Activated CD8-positive, alpha-beta T cell treated with anti-CD3 and anti-CD28 coated beads for 36 hours (primary cell): ENCODE results near the gene CDK15. TPM values are rescaled to one million over a fixed set of nuclear protein-coding genes. Genes with fewer than 3 reads are reported as not detected.

ENCODE experiments used
- ATAC-seq: fragments of 200-7000 bp; cut with Tn5 transposase; one replicate; pipeline ENCODE4 v1.10.0; 2021; ENCODE audit warnings: mild to moderate bottlenecking, moderate library complexity
- CTCF ChIA-PET: fragments of 350-600 bp; sonication (Branson Sonifier 250); formaldehyde crosslinking; loops from one replicate; lab custom pipeline; 2021; ENCODE audit warnings: antibody characterized with exemption; lab: Charles Lee
- POLR2A ChIA-PET: fragments of 350-600 bp; sonication (Branson Sonifier 250); formaldehyde crosslinking; loops from one replicate; lab custom pipeline; 2021; ENCODE audit warnings: antibody characterized with exemption; lab: Charles Lee
- DNase-seq: peaks from one replicate; pipeline ENCODE4 v3.0.0-alpha.2; 2020
- H3K27ac Mint-ChIP-seq: one replicate; pipeline ENCODE4 v1.8.0; 2021; ENCODE audit warnings: mild to moderate bottlenecking, mixed read lengths
- H3K27me3 Mint-ChIP-seq: one replicate; pipeline ENCODE4 v1.8.0; 2021; ENCODE audit warnings: mixed read lengths
- H3K36me3 Mint-ChIP-seq: one replicate; pipeline ENCODE4 v1.8.0; 2021; ENCODE audit warnings: low read depth, mixed read lengths
- H3K4me1 Mint-ChIP-seq: one replicate; pipeline ENCODE4 v1.8.0; 2021; ENCODE audit warnings: low read depth, mixed read lengths
- H3K4me3 Mint-ChIP-seq: one replicate; pipeline ENCODE4 v1.8.0; 2021; ENCODE audit warnings: mild to moderate bottlenecking, moderate library complexity, mixed read lengths
- H3K9me3 Mint-ChIP-seq: one replicate; pipeline ENCODE4 v1.8.0; 2021; ENCODE audit warnings: mixed read lengths
- CTCF ChIP-seq: fragments of 200-600 bp; IDR thresholded peaks from one replicate; pipeline ENCODE4 v1.8.0; 2022; ENCODE audit warnings: antibody characterized with exemption, mild to moderate bottlenecking
- intact Hi-C: fragments of 100-400 bp; cut with micrococcal nuclease; formaldehyde crosslinking; loops from one replicate; pipeline ENCODE4 v1.10.0; 2022
- total RNA-seq, 2 experiments: library from RNA; stranded (reverse); gene quantifications; one replicate each; pipeline ENCODE4 v1.2.3, GENCODE V29; 2021

The CDK15 gene
- total RNA-seq, 2 experiments from 2014 or later, result not detected

DNA sequence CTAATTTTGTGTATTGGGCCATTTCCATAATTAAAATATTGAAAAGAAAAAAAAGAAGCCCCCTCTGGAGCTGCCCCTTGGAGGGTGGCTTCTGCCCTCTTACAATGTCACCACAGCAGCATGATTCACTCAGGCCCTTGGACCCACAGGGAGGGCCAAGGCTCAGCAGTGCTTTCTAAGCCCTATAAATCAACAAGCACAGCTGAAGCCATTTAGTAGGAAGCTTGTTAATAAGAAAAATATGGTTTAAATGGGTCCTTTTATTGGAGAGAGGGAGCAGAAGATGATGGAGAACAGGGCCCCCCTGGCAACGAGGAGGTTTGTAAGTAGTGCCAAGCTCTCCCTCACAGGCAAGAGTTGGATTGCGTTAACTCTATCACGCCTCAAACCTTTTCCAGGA, 119.7 kb downstream of the CDK15 start:
- intact Hi-C loops, result no loop called here
- POLR2A ChIA-PET, result no interaction called here
- no peak for ATAC-seq
- DNase-seq, result no peak
- Mint-ChIP-seq H3K36me3 (no peaks in the 10 kb centered on the region), H3K27me3 (peaks cover 4% of the 10 kb centered on the region), H3K4me1 (no peaks in the 10 kb centered on the region), H3K4me3 (no peak overlapping the region), H3K9me3 (peaks cover 3% of the 10 kb centered on the region), H3K27ac (no peak overlapping the region)
- CTCF ChIA-PET, result no interaction called here
- TF ChIP-seq CTCF, result no peak

DNA sequence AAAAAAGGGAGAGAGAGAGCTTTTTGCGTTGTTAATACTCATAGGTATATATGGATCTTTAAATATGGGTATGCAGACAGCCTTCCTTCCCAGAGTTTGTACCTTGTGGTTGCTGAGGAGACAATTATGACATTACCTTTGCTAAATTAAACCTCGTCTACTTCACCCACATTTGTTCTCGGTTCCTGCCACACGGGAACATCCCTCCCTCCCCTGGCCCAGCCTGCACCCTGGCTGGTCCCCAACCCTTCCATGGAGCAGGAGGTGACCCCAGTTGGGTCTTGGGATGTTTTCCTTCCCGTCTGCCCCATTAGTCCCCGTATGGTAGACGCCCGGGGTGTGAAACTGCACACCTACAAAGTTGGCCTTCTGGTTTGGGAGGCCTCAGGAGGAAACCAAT, 122.0 kb downstream of the CDK15 start:
- H3K4me3 Mint-ChIP-seq, result no peak overlapping the region

DNA sequence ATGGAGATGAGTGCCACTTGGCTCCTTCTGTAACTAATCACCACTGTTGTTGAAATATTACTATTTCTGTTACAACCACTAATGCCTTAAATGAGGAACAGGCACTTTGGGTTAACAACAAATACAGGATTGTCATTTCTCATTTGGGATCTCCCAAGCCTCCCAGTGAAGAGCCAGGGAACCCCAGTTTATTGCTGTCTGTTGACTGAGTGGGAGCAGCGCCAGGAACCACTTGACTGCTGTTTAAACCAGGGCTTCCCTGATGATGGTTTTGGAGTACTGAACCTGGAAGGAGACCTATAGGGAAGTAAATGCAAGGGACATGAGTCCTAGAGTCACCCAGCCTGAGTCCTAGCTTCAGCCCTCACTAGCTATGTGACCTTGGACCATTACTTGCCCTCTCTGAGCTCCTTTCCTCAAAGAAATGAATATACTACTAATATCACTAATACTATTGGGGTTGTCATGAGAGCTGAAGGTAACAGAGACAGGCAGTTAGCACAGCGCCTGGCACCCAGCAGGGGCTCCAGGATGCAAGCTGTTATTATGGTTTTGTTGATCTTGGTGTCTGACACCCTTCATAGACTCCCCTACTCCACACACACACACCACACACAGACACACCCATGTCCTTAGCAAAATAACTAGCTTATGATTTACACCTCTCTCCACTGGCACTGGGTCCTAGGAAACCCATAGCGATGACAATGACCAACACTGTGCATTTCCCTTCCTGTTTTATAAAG, 123.1 kb downstream of the CDK15 start:
- ChIA-PET CTCF (no interaction called here), POLR2A (no interaction called here)
- H3K4me1 Mint-ChIP-seq, result no peaks in the 10 kb centered on the region
- no peak overlapping the region for H3K27ac Mint-ChIP-seq
- ATAC-seq (no peak), DNase-seq (no peak)
- intact Hi-C loops, result no loop called here
- no peaks in the 10 kb centered on the region for H3K9me3 Mint-ChIP-seq
- TF ChIP-seq CTCF, result no peak
- H3K27me3 Mint-ChIP-seq, result peaks cover 4% of the 10 kb centered on the region
- H3K4me3 Mint-ChIP-seq, result no peak overlapping the region
- no peaks in the 10 kb centered on the region for H3K36me3 Mint-ChIP-seq

More for the DNA sequence above, 122.0 kb downstream of the CDK15 start:
- Mint-ChIP-seq H3K27ac (no peak overlapping the region), H3K27me3 (peaks cover 4% of the 10 kb centered on the region), H3K36me3 (no peaks in the 10 kb centered on the region), H3K9me3 (no peaks in the 10 kb centered on the region), H3K4me1 (no peaks in the 10 kb centered on the region)
- ChIA-PET POLR2A (no interaction called here), CTCF (no interaction called here)
- DNase-seq (no peak), ATAC-seq (no peak)
- intact Hi-C loops, result no loop called here
- TF ChIP-seq CTCF, result no peak

DNA sequence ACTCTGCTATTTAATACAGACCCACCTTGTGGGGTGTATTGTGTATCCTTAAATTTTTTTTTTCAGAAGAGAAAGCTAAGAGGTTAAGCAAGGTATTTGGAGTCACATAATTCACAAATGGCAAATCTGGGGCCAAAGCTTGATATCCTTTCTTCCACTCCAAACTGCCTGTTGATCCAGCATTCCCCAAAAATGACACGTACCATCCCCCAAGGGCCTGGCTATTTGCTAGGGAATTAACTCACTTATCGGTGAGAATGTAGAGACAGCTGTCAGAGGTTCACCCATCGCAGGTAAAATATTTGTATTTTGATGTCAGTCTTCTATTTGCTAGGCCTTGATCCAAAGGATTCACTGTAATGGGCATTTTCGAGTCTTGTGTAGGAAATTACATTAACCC, 123.7 kb downstream of the CDK15 start:
- ATAC-seq, result no peak
- no peak overlapping the region for H3K27ac Mint-ChIP-seq
- CTCF ChIA-PET, result no interaction called here
- POLR2A ChIA-PET, result no interaction called here
- TF ChIP-seq CTCF, result no peak
- H3K4me3 Mint-ChIP-seq, result no peak overlapping the region
- H3K27me3 Mint-ChIP-seq, result peaks cover 4% of the 10 kb centered on the region
- H3K9me3 Mint-ChIP-seq, result no peaks in the 10 kb centered on the region
- DNase-seq, result no peak
- intact Hi-C loops, result no loop called here
- no peaks in the 10 kb centered on the region for H3K36me3 Mint-ChIP-seq
- no peaks in the 10 kb centered on the region for H3K4me1 Mint-ChIP-seq

DNA sequence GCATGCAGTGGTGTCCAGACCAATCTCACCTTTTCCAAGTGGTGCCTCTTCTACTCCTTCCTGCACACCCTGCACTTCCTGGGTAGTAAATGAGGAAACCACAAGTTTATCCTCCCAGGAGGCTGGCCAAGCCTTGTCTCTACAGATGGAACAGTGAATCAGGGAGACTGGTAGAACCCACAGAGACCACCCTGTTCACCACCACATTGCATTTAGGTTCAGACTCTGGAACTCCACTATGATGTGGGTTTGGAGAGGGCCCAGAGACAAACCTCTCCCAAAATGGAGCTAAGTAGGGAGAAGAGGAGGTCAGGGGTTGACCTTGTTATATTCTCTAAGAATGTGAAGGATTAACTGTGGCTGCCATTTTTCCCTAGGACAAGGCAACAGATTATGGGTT, 124.5 kb downstream of the CDK15 start:
- Mint-ChIP-seq H3K4me3 (no peak overlapping the region), H3K27ac (no peak overlapping the region), H3K9me3 (no peaks in the 10 kb centered on the region), H3K4me1 (no peaks in the 10 kb centered on the region), H3K36me3 (no peaks in the 10 kb centered on the region), H3K27me3 (peaks cover 7% of the 10 kb centered on the region)
- CTCF ChIA-PET, result no interaction called here
- DNase-seq (no peak), ATAC-seq (no peak)
- no peak for TF ChIP-seq CTCF
- intact Hi-C loops, result no loop called here
- POLR2A ChIA-PET, result no interaction called here
